MM.1S (cell line): ENCODE data around the gene PPIF.

Experiments
- EZH2 ChIP-seq: fragments of 300-600 bp; sonication (generic); optimal IDR thresholded peaks from 2 replicates; pipeline ENCODE3; 2017; ENCODE audit warnings: low read depth, mild to moderate bottlenecking, antibody characterized with exemption, low read length, mixed read lengths
- TF ChIP-seq, protein P1 (sequence below): fragments of 300-600 bp; sonication (generic); IDR thresholded peaks from 2 replicates; pipeline ENCODE4 v1.5.1; 2016; ENCODE audit warnings: antibody characterized with exemption, low read length, mixed read lengths

DNA sequence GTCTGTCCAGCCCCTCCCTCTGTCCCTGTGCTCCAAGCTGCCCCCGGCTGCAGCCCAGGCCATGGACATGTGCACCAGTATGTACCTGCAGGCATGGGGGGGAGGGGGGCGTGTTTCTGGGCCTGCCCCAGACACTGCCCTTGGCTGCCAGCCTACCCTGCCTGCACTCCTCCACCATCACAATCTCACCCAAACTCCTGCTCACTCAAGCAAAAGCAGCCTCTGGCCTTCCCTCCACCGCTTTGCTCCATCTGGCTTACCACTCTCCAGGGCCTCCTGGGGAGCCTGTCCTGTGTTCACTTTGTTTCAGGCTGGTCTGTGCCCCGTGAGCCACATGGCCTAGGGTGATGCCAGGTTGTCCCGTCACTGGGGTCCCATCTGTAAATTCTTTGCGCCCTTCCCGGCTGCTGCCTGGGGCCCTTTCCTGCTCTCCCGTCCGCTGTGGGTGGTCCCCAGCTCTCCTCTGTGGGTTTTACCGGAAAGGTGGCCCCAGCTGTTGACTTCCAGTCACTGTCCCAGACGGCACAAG, 33.3 kb upstream of the PPIF start:
- TF ChIP-seq, protein P1, sequence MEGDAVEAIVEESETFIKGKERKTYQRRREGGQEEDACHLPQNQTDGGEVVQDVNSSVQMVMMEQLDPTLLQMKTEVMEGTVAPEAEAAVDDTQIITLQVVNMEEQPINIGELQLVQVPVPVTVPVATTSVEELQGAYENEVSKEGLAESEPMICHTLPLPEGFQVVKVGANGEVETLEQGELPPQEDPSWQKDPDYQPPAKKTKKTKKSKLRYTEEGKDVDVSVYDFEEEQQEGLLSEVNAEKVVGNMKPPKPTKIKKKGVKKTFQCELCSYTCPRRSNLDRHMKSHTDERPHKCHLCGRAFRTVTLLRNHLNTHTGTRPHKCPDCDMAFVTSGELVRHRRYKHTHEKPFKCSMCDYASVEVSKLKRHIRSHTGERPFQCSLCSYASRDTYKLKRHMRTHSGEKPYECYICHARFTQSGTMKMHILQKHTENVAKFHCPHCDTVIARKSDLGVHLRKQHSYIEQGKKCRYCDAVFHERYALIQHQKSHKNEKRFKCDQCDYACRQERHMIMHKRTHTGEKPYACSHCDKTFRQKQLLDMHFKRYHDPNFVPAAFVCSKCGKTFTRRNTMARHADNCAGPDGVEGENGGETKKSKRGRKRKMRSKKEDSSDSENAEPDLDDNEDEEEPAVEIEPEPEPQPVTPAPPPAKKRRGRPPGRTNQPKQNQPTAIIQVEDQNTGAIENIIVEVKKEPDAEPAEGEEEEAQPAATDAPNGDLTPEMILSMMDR = no peak
- TF ChIP-seq EZH2 = no peak
